Measurements from ENCODE around the gene GRIP1. TPM values are rescaled to one million over a fixed set of nuclear protein-coding genes. Genes with fewer than 3 reads are reported as not detected.
A peak's percentile ranks its signal among the peaks of the same experiment; 100 is the strongest.

The GRIP1 gene
- total and polyA plus RNA-seq, 2 donors (not counting 3 experiments of a cell fraction or from before 2014, with no cell fraction given), result 0.04 to 0.69 TPM

DNA sequence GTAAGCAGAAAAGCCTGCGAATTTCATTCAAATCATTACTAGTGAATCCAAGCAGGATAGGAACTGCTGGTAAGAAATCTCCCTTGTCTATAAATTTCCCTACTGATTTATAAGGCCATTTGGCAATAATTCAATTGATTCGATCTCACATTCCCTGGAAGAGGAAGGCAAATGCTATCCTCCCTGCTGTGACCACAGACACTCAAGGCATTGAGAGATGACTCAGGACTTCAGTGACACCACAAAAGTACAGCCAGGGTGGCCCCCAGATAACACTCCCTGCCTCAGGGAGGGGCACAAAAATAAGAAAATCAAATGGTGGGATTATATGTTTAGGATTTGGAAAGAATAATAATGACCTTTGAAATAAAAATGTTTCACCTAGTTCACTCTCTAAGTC is 162.7 kb downstream of the GRIP1 start:
- Histone ChIP-seq H2AFZ (ENCODE audit: low read depth, low read length) (peak overlapping the region; percentile 38), H4K20me1 (replicated peaks; ENCODE audit: control insufficient read depth, extremely low read depth, insufficient read depth, low read length) (no peaks in the 10 kb centered on the region), H3K9me3 (replicated peaks; ENCODE audit: control insufficient read depth, insufficient read depth, low read length) (no peaks in the 10 kb centered on the region), H3K79me2 (ENCODE audit: control insufficient read depth, insufficient read depth, low read length) (no peaks in the 10 kb centered on the region), H3K27me3 (ENCODE audit: control insufficient read depth in 2 of 2, insufficient read depth in 2 of 2, low read length in 2 of 2) (no peaks in the 10 kb centered on the region), H3K9me1 (replicated peaks; ENCODE audit: control insufficient read depth, extremely low read depth, insufficient read depth, low read length) (no peaks in the 10 kb centered on the region), H3K9ac (replicated peaks; ENCODE audit: extremely low read depth, insufficient read depth, low read length) (no peak overlapping the region), H3K27ac (ENCODE audit: insufficient read depth, low read depth, low read length) (peak overlapping the region; percentile 48), H3K4me3 (replicated peaks in 1 of 3; ENCODE audit: insufficient read depth in 1 of 3, low read depth in 1 of 3, low read length in 3 of 3) (no peak overlapping the region), H3K4me1 (ENCODE audit: control insufficient read depth, extremely low read depth, insufficient read depth, low read length) (peaks cover 8% of the 10 kb centered on the region), H3K4me2 (ENCODE audit: insufficient read depth, low read length) (peak overlapping the region; percentile 36), H3K36me3 (ENCODE audit: control insufficient read depth in 2 of 2, extremely low read depth in 1 of 2, insufficient read depth in 2 of 2, low read length in 2 of 2) (no peaks in the 10 kb centered on the region)
- no peak for TF ChIP-seq MYC (IDR thresholded peaks at IDR 0.05; ENCODE audit: low read depth, low read length)
- no peak for TF ChIP-seq EZH2 (IDR thresholded peaks at IDR 0.05; ENCODE audit: borderline replicate concordance, low read depth, low read length, severe bottlenecking)
- TF ChIP-seq GATA2 (IDR thresholded peaks at IDR 0.05; ENCODE audit: insufficient read depth, insufficient read length, low read depth, low read length), result no peak
- no peak for TF ChIP-seq JUN (IDR thresholded peaks at IDR 0.05; ENCODE audit: borderline replicate concordance, insufficient read depth, insufficient read length, low read depth)
- TF ChIP-seq, protein P1, sequence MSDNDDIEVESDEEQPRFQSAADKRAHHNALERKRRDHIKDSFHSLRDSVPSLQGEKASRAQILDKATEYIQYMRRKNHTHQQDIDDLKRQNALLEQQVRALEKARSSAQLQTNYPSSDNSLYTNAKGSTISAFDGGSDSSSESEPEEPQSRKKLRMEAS (IDR thresholded peaks at IDR 0.05; ENCODE audit: insufficient read depth, insufficient read length), result no peak
- no peak for TF ChIP-seq POLR2A (IDR thresholded peaks at IDR 0.05; ENCODE audit: low read depth, low read length)
- no peak for TF ChIP-seq POLR2AphosphoS5 (IDR thresholded peaks at IDR 0.05; ENCODE audit: insufficient read depth, low read depth, low read length)
- no peak for TF ChIP-seq FOS (IDR thresholded peaks at IDR 0.05; ENCODE audit: borderline replicate concordance, insufficient read depth, low read length)
- dilution Hi-C loops (cut with MboI; ENCODE audit: extremely low pct_ligation_motif_present, low sequenced_read_pairs) (no loop called here), intact Hi-C loops (cut with micrococcal nuclease) (no loop called here)
- no TSS peak for BruUV-seq (replicated peaks)
- POLR2A ChIA-PET, result no interaction called here
- CTCF ChIA-PET, result no interaction called here
- DNase-seq (ENCODE audit: low read depth, low spot score) (no peak), FAIRE-seq (no peak)

DNA sequence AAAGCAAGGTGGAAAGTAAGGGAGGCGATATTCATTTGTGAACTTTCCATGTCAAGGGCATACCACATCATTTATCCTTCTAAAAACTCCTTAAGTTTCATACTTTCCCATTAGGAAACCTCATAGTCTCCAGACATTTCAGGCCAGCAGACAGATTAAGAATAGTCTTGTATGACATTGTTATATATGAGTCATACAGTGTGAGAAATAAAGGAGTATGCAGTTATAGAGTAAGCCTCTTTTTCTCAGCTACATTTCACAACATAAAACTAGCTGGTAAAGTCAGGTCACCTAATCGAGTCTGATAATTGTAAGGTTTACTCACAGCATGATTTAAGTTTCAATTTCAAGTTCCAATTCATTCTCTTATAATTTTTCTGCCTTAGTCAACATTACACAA is 164.3 kb downstream of the GRIP1 start:
- intact Hi-C loops (cut with micrococcal nuclease) (no loop called here), dilution Hi-C loops (cut with MboI; ENCODE audit: extremely low pct_ligation_motif_present, low sequenced_read_pairs) (no loop called here)
- no peaks in the 10 kb centered on the region for H3K79me2 ChIP-seq (ENCODE audit: control insufficient read depth, insufficient read depth, low read length)
- peak; percentile 22 for DNase-seq (ENCODE audit: low read depth, low spot score)
- H4K20me1 ChIP-seq (replicated peaks; ENCODE audit: control insufficient read depth, extremely low read depth, insufficient read depth, low read length), result no peaks in the 10 kb centered on the region
- no peak overlapping the region for H3K4me2 ChIP-seq (ENCODE audit: insufficient read depth, low read length)
- H2AFZ ChIP-seq (ENCODE audit: low read depth, low read length), result no peak overlapping the region
- H3K27ac ChIP-seq (ENCODE audit: insufficient read depth, low read depth, low read length), result no peak overlapping the region
- CTCF ChIA-PET, result no interaction called here
- H3K27me3 ChIP-seq (ENCODE audit: control insufficient read depth in 2 of 2, insufficient read depth in 2 of 2, low read length in 2 of 2), result no peaks in the 10 kb centered on the region
- H3K9me1 ChIP-seq (replicated peaks; ENCODE audit: control insufficient read depth, extremely low read depth, insufficient read depth, low read length), result no peaks in the 10 kb centered on the region
- TF ChIP-seq, protein P2, sequence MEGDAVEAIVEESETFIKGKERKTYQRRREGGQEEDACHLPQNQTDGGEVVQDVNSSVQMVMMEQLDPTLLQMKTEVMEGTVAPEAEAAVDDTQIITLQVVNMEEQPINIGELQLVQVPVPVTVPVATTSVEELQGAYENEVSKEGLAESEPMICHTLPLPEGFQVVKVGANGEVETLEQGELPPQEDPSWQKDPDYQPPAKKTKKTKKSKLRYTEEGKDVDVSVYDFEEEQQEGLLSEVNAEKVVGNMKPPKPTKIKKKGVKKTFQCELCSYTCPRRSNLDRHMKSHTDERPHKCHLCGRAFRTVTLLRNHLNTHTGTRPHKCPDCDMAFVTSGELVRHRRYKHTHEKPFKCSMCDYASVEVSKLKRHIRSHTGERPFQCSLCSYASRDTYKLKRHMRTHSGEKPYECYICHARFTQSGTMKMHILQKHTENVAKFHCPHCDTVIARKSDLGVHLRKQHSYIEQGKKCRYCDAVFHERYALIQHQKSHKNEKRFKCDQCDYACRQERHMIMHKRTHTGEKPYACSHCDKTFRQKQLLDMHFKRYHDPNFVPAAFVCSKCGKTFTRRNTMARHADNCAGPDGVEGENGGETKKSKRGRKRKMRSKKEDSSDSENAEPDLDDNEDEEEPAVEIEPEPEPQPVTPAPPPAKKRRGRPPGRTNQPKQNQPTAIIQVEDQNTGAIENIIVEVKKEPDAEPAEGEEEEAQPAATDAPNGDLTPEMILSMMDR (IDR thresholded peaks at IDR 0.05; ENCODE audit: extremely low read depth in 1 of 2, insufficient read depth in 1 of 2, low read depth in 1 of 2, low read length in 2 of 2), result no peak
- TF ChIP-seq JUN (IDR thresholded peaks at IDR 0.05; ENCODE audit: borderline replicate concordance, insufficient read depth, insufficient read length, low read depth), result peak; percentile 21
- BruUV-seq (replicated peaks), result no TSS peak
- POLR2A ChIA-PET, result no interaction called here
- H3K36me3 ChIP-seq (ENCODE audit: control insufficient read depth in 2 of 2, extremely low read depth in 1 of 2, insufficient read depth in 2 of 2, low read length in 2 of 2), result no peaks in the 10 kb centered on the region
- no peak overlapping the region for H3K9ac ChIP-seq (replicated peaks; ENCODE audit: extremely low read depth, insufficient read depth, low read length)
- peaks cover 8% of the 10 kb centered on the region for H3K4me1 ChIP-seq (ENCODE audit: control insufficient read depth, extremely low read depth, insufficient read depth, low read length)
- H3K9me3 ChIP-seq (replicated peaks; ENCODE audit: control insufficient read depth, insufficient read depth, low read length), result no peaks in the 10 kb centered on the region
- FAIRE-seq, result peak; percentile 21
- no peak overlapping the region for H3K4me3 ChIP-seq (replicated peaks in 1 of 3; ENCODE audit: insufficient read depth in 1 of 3, low read depth in 1 of 3, low read length in 3 of 3)

Measured in endothelial cell of umbilical vein (primary cell).